Endothelial cell of umbilical vein (primary cell): Measurements from ENCODE around the gene DPM2. TPM values are rescaled to one million over a fixed set of nuclear protein-coding genes. Genes with fewer than 3 reads are reported as not detected.

Experiments
- BruUV-seq: library from RNA; stranded (reverse); fragments of 400-500 nt; replicated peaks from 2 replicates; lab custom pipeline; 2021; lab: Mats Ljungman, UMichigan
- CTCF ChIA-PET: fragments of 300-600, 350-600 bp; sonication (Branson Sonifier 250); formaldehyde crosslinking; loops from one replicate; lab custom pipeline; 2021; ENCODE audit warnings: antibody characterized with exemption, inconsistent platforms; lab: Charles Lee
- POLR2A ChIA-PET: fragments of 300-600, 350-600 bp; sonication (Branson Sonifier 250); formaldehyde crosslinking; loops from one replicate; lab custom pipeline; 2021; ENCODE audit warnings: antibody characterized with exemption, inconsistent platforms; lab: Charles Lee
- DNase-seq: peaks from one replicate; pipeline ENCODE4 v3.0.0-alpha.2; 2011; ENCODE audit warnings: low read depth, low spot score
- FAIRE-seq: peaks from 2 replicates; lab custom pipeline; 2011; peaks lifted over from hg19 to GRCh38; lab: Jason Lieb, UNC
- H2AFZ ChIP-seq: 2 replicates; pipeline ENCODE4 v1.6.0; 2012; ENCODE audit warnings: low read depth, low read length, control low read depth, inconsistent platforms
- H3K27ac ChIP-seq: 2 replicates; pipeline ENCODE4 v1.5.1; 2011; ENCODE audit warnings: low read depth, mild to moderate bottlenecking, control low read depth, low read length, moderate library complexity; ENCODE audit not compliant: insufficient read depth
- H3K27me3 ChIP-seq, 2 experiments: 2 replicates each; pipeline versions ENCODE4 v1.6.0 to v1.6.1; 2011; ENCODE audit warnings: low read length in 2 of 2, mixed read lengths in 1 of 2; ENCODE audit not compliant: control insufficient read depth in 2 of 2, insufficient read depth in 2 of 2
- H3K36me3 ChIP-seq, 2 experiments: 2 replicates in 1 of 2; 3 replicates in 1 of 2; pipeline ENCODE4 v1.5.1; 2011; ENCODE audit warnings: low read length in 2 of 2, mild to moderate bottlenecking in 1 of 2, moderate library complexity in 1 of 2; ENCODE audit not compliant: control insufficient read depth in 2 of 2, insufficient read depth in 2 of 2; ENCODE audit errors: extremely low read depth in 1 of 2
- H3K4me1 ChIP-seq: 3 replicates; pipeline ENCODE4 v1.5.1; 2011; ENCODE audit warnings: mild to moderate bottlenecking, low read length; ENCODE audit not compliant: control insufficient read depth, insufficient read depth; ENCODE audit errors: extremely low read depth
- H3K4me2 ChIP-seq: 2 replicates; pipeline ENCODE4 v1.6.1; 2011; ENCODE audit warnings: low read length, control low read depth, mixed read lengths; ENCODE audit not compliant: insufficient read depth
- H3K4me3 ChIP-seq, 3 experiments: fragments of 200-600 bp in 1 of 3; sonication (generic), shearing (Covaris generic) in 1 of 3; replicated peaks in 1 of 3; 2 replicates each; pipeline ENCODE4 v1.5.1; 2011 to 2016; ENCODE audit warnings: control low read depth in 3 of 3, low read length in 3 of 3, mild to moderate bottlenecking in 2 of 3, inconsistent platforms in 1 of 3, low read depth in 1 of 3, moderate library complexity in 1 of 3; ENCODE audit not compliant: insufficient read depth in 1 of 3
- H3K79me2 ChIP-seq: 2 replicates; pipeline ENCODE4 v1.6.0; 2012; ENCODE audit warnings: low read length, inconsistent platforms; ENCODE audit not compliant: control insufficient read depth, insufficient read depth
- H3K9ac ChIP-seq: replicated peaks from 2 replicates; pipeline ENCODE3; 2011; ENCODE audit warnings: low read length, control low read depth; ENCODE audit not compliant: insufficient read depth; ENCODE audit errors: extremely low read depth
- H3K9me1 ChIP-seq: replicated peaks from 3 replicates; pipeline ENCODE4 v1.6.0; 2011; ENCODE audit warnings: mild to moderate bottlenecking, low read length; ENCODE audit not compliant: control insufficient read depth, insufficient read depth; ENCODE audit errors: extremely low read depth
- H3K9me3 ChIP-seq: replicated peaks from 2 replicates; pipeline ENCODE4 v1.5.1; 2012; ENCODE audit warnings: low read length, inconsistent platforms; ENCODE audit not compliant: control insufficient read depth, insufficient read depth
- H4K20me1 ChIP-seq: replicated peaks from 2 replicates; pipeline ENCODE3; 2011; ENCODE audit warnings: mild to moderate bottlenecking, low read length; ENCODE audit not compliant: control insufficient read depth, insufficient read depth; ENCODE audit errors: extremely low read depth
- EZH2 ChIP-seq: IDR thresholded peaks from 2 replicates; pipeline ENCODE4 v1.6.1; 2012; ENCODE audit warnings: borderline replicate concordance, low read depth, mild to moderate bottlenecking, moderate library complexity, low read length, inconsistent platforms; ENCODE audit not compliant: severe bottlenecking
- FOS ChIP-seq: IDR thresholded peaks from 2 replicates; pipeline ENCODE4 v1.6.1; 2011; ENCODE audit warnings: mild to moderate bottlenecking, low read length, moderate library complexity, borderline replicate concordance; ENCODE audit not compliant: insufficient read depth
- GATA2 ChIP-seq: IDR thresholded peaks from 2 replicates; pipeline ENCODE4 v1.7.0; 2011; ENCODE audit warnings: low read depth, mild to moderate bottlenecking, moderate library complexity, mixed read lengths, low read length; ENCODE audit not compliant: insufficient read length, insufficient read depth
- JUN ChIP-seq: IDR thresholded peaks from 2 replicates; pipeline ENCODE4 v1.6.1; 2011; ENCODE audit warnings: borderline replicate concordance, low read depth; ENCODE audit not compliant: insufficient read length, insufficient read depth
- MYC ChIP-seq: IDR thresholded peaks from one replicate; pipeline ENCODE4 v1.6.1; 2011; ENCODE audit warnings: mild to moderate bottlenecking, low read depth, low read length
- POLR2A ChIP-seq: IDR thresholded peaks from 2 replicates; pipeline ENCODE4 v1.6.1; 2012; ENCODE audit warnings: low read depth, mild to moderate bottlenecking, control low read depth, low read length
- POLR2AphosphoS5 ChIP-seq: IDR thresholded peaks from 2 replicates; pipeline ENCODE4 v1.6.1; 2012; ENCODE audit warnings: low read depth, mild to moderate bottlenecking, control low read depth, low read length, moderate library complexity; ENCODE audit not compliant: insufficient read depth
- dilution Hi-C: fragments of 300-500 bp; cut with MboI; formaldehyde crosslinking; loops from one replicate; pipeline ENCODE4 v1.15.0; 2019; ENCODE audit warnings: low sequenced_read_pairs; ENCODE audit not compliant: extremely low pct_ligation_motif_present
- intact Hi-C: fragments of 100-400 bp; cut with micrococcal nuclease; formaldehyde crosslinking; loops from one replicate; pipeline ENCODE4 v1.10.0; 2022
- polyA plus RNA-seq, 4 experiments: library from polyadenylated mRNA; depleted of rRNA in 3 of 4; stranded (reverse) in 3 of 4; unstranded in 1 of 4; fragments of >200 nt; gene quantifications; 2 replicates each; pipeline versions ENCODE4 v1.2.1 to v1.2.3, GENCODE V29; 2011 to 2012; ENCODE audit warnings: missing spikeins in 1 of 4
- total RNA-seq: library from RNA; stranded (reverse); gene quantifications from 2 replicates; pipeline ENCODE4 v1.2.3, GENCODE V29; 2021
- TF ChIP-seq, protein P1 (sequence below): IDR thresholded peaks from 2 replicates; pipeline ENCODE4 v1.6.1; 2011; ENCODE audit not compliant: insufficient read depth, insufficient read length
- TF ChIP-seq, protein P2 (sequence below), 2 donors: IDR thresholded peaks; 1 replicate in 1 of 2; 2 replicates in 1 of 2; pipeline ENCODE4 v1.5.1; 2011; ENCODE audit warnings: low read length in 2 of 2, mild to moderate bottlenecking in 2 of 2, moderate library complexity in 2 of 2, control low read depth in 1 of 2, inconsistent platforms in 1 of 2, low read depth in 1 of 2; ENCODE audit not compliant: insufficient read depth in 1 of 2; ENCODE audit errors: extremely low read depth in 1 of 2

Gene DPM2
- total and polyA plus RNA-seq, 2 donors (not counting 3 experiments of a cell fraction or from before 2014, with no cell fraction given): 47.9 to 63.9 TPM

DNA sequence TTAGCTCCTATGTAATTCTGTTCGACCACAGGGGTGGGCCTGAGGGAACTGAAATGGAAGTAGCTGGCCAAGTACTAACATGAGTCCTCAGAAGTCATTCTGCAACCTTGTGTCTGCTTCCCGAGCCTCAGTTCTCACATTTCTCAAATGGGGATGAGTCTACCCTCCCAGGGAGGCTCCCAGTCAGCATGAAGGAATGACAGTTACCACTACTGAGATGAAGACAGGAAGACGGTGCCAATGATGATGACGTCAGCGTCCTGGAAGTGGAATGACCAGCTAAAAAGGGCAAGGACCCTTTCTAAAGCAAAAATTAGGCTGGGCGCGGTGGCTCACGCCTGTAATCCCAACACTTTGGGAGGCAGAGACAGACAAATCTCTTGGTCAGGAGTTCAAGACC, 13.9 kb downstream of the DPM2 start:
- ChIA-PET POLR2A (interaction anchor here (0.6 to 0.7 kb wide), 2 partner anchors 35 to 321 kb away, joined by 3 to 4 read pairs; no protein-coding TSS in a partner anchor), CTCF (interaction anchor here (1.1 to 1.6 kb wide), 4 partner anchors 19 to 335 kb away, joined by 3 to 7 read pairs (median 4); partner anchors contain the start of genes ENG and TOR2A)
- TF ChIP-seq GATA2: no peak
- no peak for TF ChIP-seq MYC
- TF ChIP-seq, protein P1, sequence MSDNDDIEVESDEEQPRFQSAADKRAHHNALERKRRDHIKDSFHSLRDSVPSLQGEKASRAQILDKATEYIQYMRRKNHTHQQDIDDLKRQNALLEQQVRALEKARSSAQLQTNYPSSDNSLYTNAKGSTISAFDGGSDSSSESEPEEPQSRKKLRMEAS: no peak
- no peak for TF ChIP-seq POLR2A
- TF ChIP-seq, protein P2, sequence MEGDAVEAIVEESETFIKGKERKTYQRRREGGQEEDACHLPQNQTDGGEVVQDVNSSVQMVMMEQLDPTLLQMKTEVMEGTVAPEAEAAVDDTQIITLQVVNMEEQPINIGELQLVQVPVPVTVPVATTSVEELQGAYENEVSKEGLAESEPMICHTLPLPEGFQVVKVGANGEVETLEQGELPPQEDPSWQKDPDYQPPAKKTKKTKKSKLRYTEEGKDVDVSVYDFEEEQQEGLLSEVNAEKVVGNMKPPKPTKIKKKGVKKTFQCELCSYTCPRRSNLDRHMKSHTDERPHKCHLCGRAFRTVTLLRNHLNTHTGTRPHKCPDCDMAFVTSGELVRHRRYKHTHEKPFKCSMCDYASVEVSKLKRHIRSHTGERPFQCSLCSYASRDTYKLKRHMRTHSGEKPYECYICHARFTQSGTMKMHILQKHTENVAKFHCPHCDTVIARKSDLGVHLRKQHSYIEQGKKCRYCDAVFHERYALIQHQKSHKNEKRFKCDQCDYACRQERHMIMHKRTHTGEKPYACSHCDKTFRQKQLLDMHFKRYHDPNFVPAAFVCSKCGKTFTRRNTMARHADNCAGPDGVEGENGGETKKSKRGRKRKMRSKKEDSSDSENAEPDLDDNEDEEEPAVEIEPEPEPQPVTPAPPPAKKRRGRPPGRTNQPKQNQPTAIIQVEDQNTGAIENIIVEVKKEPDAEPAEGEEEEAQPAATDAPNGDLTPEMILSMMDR (IDR thresholded peaks at IDR 0.05; ENCODE audit: extremely low read depth in 1 of 2, insufficient read depth in 1 of 2, low read depth in 1 of 2, low read length in 2 of 2): no peak
- no peak for TF ChIP-seq JUN
- TF ChIP-seq FOS: no peak
- TF ChIP-seq POLR2AphosphoS5: no peak
- no peak for TF ChIP-seq EZH2
- intact Hi-C loops: no loop called here
- no peak overlapping the region for H3K4me3 ChIP-seq
- BruUV-seq: no TSS peak
- H3K27ac ChIP-seq: no peak overlapping the region
- no peak overlapping the region for H3K9ac ChIP-seq
- dilution Hi-C loops: no loop called here
- peaks cover 8% of the 10 kb centered on the region for H3K4me1 ChIP-seq
- H3K4me2 ChIP-seq: no peak overlapping the region
- DNase-seq (no peak), FAIRE-seq (no peak)
- H3K27me3 ChIP-seq: peaks cover 3 to 6% of the 10 kb centered on the region in 2 experiments
- no peak overlapping the region for H2AFZ ChIP-seq
- H3K9me1 ChIP-seq: no peaks in the 10 kb centered on the region
- H3K79me2 ChIP-seq: no peaks in the 10 kb centered on the region
- no peaks in the 10 kb centered on the region for H3K9me3 ChIP-seq
- H3K36me3 ChIP-seq: no peaks in the 10 kb centered on the region
- H4K20me1 ChIP-seq: no peaks in the 10 kb centered on the region
